K562 (cell line): Measurements from ENCODE around the gene INPP5D. TPM values are rescaled to one million over a fixed set of nuclear protein-coding genes. Genes with fewer than 3 reads are reported as not detected.
A peak's percentile ranks its signal among the peaks of the same experiment; 100 is the strongest.

ENCODE experiments used
- CREB5 ChIP-seq: fragments of 250-450 bp; sonication (Bioruptor Pico); IDR thresholded peaks from 2 replicates; pipeline ENCODE4 v1.5.0; 2020; ENCODE audit warnings: mild to moderate bottlenecking
- EZH2 ChIP-seq: IDR thresholded peaks from 2 replicates; pipeline ENCODE4 v1.6.1; 2012; ENCODE audit warnings: low read depth, mild to moderate bottlenecking, inconsistent platforms, low read length, borderline replicate concordance
- FOS ChIP-seq: IDR thresholded peaks from 3 replicates; pipeline ENCODE4 v1.6.1; 2011; ENCODE audit not compliant: insufficient read length; ENCODE audit errors: extremely low read depth
- FOXJ3 ChIP-seq: sonication (generic); formaldehyde crosslinking; IDR thresholded peaks from 2 replicates; pipeline ENCODE4 v1.4.0; 2020; ENCODE audit warnings: mild to moderate bottlenecking, missing genetic modification reagents
- HDGF ChIP-seq: fragments of 450-650 bp; IDR thresholded peaks from 2 replicates; pipeline ENCODE4 v1.6.1; 2016
- HMGN3 ChIP-seq: IDR thresholded peaks from 2 replicates; pipeline ENCODE4 v1.6.1; 2011; ENCODE audit warnings: borderline replicate concordance, low read depth, mild to moderate bottlenecking, mixed read lengths, low read length; ENCODE audit not compliant: insufficient read length; ENCODE audit errors: extremely low read depth
- HNRNPK ChIP-seq: fragments of 200-400 bp; formaldehyde crosslinking; IDR thresholded peaks from one replicate; pipeline ENCODE4 v1.6.1; 2018; ENCODE audit warnings: mild to moderate bottlenecking, low read depth, low read length; ENCODE audit not compliant: poor library complexity, severe bottlenecking
- NONO ChIP-seq, 2 experiments: fragments of 200-400 bp in 1 of 2; fragments of 450-650 bp in 1 of 2; formaldehyde crosslinking in 1 of 2; IDR thresholded peaks; 2 replicates each; pipeline ENCODE4 v1.6.1; 2017; ENCODE audit warnings: low read depth in 2 of 2, mild to moderate bottlenecking in 2 of 2, moderate library complexity in 2 of 2, low read length in 1 of 2
- PRMT5 ChIP-seq: sonication (generic); formaldehyde crosslinking; IDR thresholded peaks from 2 replicates; pipeline ENCODE4 v1.5.0; 2020; ENCODE audit warnings: missing genetic modification reagents
- RCOR1 ChIP-seq, 2 experiments: IDR thresholded peaks; 2 replicates each; pipeline ENCODE4 v1.6.1; 2012; ENCODE audit warnings: low read depth in 2 of 2, low read length in 2 of 2, borderline replicate concordance in 1 of 2, improper control_type of control experiment in 1 of 2
- SMAD1 ChIP-seq: fragments of 150-350 bp; IDR thresholded peaks from 2 replicates; pipeline ENCODE4 v1.6.1; 2014; ENCODE audit warnings: low read length, low read depth; ENCODE audit not compliant: partially characterized antibody
- TEAD4 ChIP-seq, 2 experiments: sonication (generic) in 1 of 2; formaldehyde crosslinking in 1 of 2; IDR thresholded peaks; 2 replicates each; pipeline versions ENCODE4 v1.6.1 to v1.8.0; 2012 to 2022; ENCODE audit warnings: borderline replicate concordance in 1 of 2, inconsistent platforms in 1 of 2, low read length in 1 of 2, mild to moderate bottlenecking in 1 of 2, missing genetic modification reagents in 1 of 2
- XRCC5 ChIP-seq: fragments of 200-400 bp; formaldehyde crosslinking; IDR thresholded peaks from 2 replicates; pipeline ENCODE4 v1.6.1; 2017; ENCODE audit warnings: low read depth, mild to moderate bottlenecking, low read length
- ZC3H8 ChIP-seq: fragments of 450-650 bp; IDR thresholded peaks from 2 replicates; pipeline ENCODE4 v1.6.1; 2017
- ZNF12 ChIP-seq: sonication (generic); formaldehyde crosslinking; IDR thresholded peaks from 2 replicates; pipeline ENCODE4 v1.4.0; 2020; ENCODE audit warnings: mild to moderate bottlenecking, missing genetic modification reagents
- ZNF316 ChIP-seq: fragments of 450-650 bp; IDR thresholded peaks from 2 replicates; pipeline ENCODE4 v1.6.1; 2016
- polyA plus RNA-seq, 8 experiments: library from polyadenylated mRNA; depleted of rRNA in 4 of 8; stranded (reverse) in 5 of 8; unstranded in 3 of 8; fragments of >200 nt; fragmentation: Nextera tagmentation in 2 of 8; fragmentation: Illumina TruSeq in 1 of 8; extraction: Ambion mirVana in 2 of 8; extraction: Trizol in 1 of 8; gene quantifications; 2 replicates each; pipeline versions ENCODE4 v1.2.1 to v1.2.3, GENCODE V29; 2011 to 2014; ENCODE audit warnings: inconsistent platforms in 1 of 8, missing spikeins in 1 of 8
- total RNA-seq, 7 experiments: library from RNA; depleted of rRNA in 6 of 7; stranded (reverse); fragments of >200 nt in 6 of 7; fragmentation: Illumina TruSeq in 2 of 7; extraction: Trizol in 2 of 7; gene quantifications; 2 replicates each; pipeline versions ENCODE4 v1.2.1 to v1.2.3, GENCODE V29; 2011 to 2021; ENCODE audit warnings: low replicate concordance in 1 of 7
- TF ChIP-seq, protein P1 (sequence below): fragments of 450-650 bp; formaldehyde crosslinking; IDR thresholded peaks from 2 replicates; pipeline ENCODE4 v1.4.0; 2020; ENCODE audit warnings: mild to moderate bottlenecking, moderate library complexity
- TF ChIP-seq, protein P2 (sequence below): fragments of 250-450 bp; sonication (Bioruptor Pico); IDR thresholded peaks from 2 replicates; pipeline ENCODE4 v1.5.1; 2021; ENCODE audit warnings: mild to moderate bottlenecking
- TF ChIP-seq, protein P3 (sequence below): fragments of 250-450 bp; sonication (Bioruptor Pico); IDR thresholded peaks from 2 replicates; pipeline ENCODE4 v1.4.0; 2020; ENCODE audit warnings: mild to moderate bottlenecking

INPP5D gene
- total and polyA plus RNA-seq, 9 of the 15 experiments (the other 6 are each of a cell fraction or from before 2014, with no cell fraction given) = 0.55 to 6.2 (median 2.2) TPM

GRCh38 chr2:233053928-233054784 lies 6.0 kb upstream of the INPP5D start (continued):
- TF ChIP-seq, protein P1, sequence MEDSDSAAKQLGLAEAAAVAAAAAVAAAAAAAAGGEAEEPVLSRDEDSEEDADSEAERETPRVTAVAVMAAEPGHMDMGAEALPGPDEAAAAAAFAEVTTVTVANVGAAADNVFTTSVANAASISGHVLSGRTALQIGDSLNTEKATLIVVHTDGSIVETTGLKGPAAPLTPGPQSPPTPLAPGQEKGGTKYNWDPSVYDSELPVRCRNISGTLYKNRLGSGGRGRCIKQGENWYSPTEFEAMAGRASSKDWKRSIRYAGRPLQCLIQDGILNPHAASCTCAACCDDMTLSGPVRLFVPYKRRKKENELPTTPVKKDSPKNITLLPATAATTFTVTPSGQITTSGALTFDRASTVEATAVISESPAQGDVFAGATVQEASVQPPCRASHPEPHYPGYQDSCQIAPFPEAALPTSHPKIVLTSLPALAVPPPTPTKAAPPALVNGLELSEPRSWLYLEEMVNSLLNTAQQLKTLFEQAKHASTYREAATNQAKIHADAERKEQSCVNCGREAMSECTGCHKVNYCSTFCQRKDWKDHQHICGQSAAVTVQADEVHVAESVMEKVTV = 0 out of 2 replicates have a peak, but pooled peaks have one; percentile 7
- TF ChIP-seq, protein P2, sequence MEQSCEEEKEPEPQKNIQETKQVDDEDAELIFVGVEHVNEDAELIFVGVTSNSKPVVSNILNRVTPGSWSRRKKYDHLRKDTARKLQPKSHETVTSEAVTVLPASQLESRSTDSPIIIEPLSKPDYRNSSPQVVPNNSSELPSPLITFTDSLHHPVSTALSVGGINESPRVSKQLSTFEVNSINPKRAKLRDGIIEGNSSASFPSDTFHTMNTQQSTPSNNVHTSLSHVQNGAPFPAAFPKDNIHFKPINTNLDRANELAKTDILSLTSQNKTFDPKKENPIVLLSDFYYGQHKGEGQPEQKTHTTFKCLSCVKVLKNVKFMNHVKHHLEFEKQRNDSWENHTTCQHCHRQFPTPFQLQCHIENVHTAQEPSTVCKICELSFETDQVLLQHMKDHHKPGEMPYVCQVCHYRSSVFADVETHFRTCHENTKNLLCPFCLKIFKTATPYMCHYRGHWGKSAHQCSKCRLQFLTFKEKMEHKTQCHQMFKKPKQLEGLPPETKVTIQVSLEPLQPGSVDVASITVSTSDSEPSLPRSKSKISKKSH (CRISPR knock-in tag) = no peak
- TF ChIP-seq PRMT5 (CRISPR knock-in tag) (no peak), ZNF316 (no peak), ZNF12 (CRISPR knock-in tag) (no peak), SMAD1 (no peak), CREB5 (CRISPR knock-in tag) (no peak), ZC3H8 (no peak), HDGF (no peak), XRCC5 (peak; percentile 58; the same call in 1 of the 2 replicates), RCOR1 (IDR thresholded peaks at IDR 0.05; ENCODE audit: borderline replicate concordance in 1 of 2, low read depth in 2 of 2, low read length in 2 of 2) (0 out of 4 replicates have a peak, but pooled peaks of 1 of the 2 experiments have one; percentile 11), HMGN3 (no peak), NONO (IDR thresholded peaks at IDR 0.05; ENCODE audit: low read depth in 2 of 2, low read length in 1 of 2) (no peak), FOXJ3 (CRISPR knock-in tag) (no peak), TEAD4 (IDR thresholded peaks at IDR 0.05; ENCODE audit: low read length) (no peak), TEAD4 (CRISPR knock-in tag; IDR thresholded peaks at IDR 0.05; ENCODE audit: borderline replicate concordance) (no peak), FOS (no peak), EZH2 (no peak), HNRNPK (no peak)
- TF ChIP-seq, protein P3, sequence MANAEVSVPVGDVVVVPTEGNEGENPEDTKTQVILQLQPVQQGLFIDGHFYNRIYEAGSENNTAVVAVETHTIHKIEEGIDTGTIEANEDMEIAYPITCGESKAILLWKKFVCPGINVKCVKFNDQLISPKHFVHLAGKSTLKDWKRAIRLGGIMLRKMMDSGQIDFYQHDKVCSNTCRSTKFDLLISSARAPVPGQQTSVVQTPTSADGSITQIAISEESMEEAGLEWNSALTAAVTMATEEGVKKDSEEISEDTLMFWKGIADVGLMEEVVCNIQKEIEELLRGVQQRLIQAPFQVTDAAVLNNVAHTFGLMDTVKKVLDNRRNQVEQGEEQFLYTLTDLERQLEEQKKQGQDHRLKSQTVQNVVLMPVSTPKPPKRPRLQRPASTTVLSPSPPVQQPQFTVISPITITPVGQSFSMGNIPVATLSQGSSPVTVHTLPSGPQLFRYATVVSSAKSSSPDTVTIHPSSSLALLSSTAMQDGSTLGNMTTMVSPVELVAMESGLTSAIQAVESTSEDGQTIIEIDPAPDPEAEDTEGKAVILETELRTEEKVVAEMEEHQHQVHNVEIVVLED = no peak
